SK-N-MC (cell line): ENCODE data around the gene AMZ1.

Experiments
- DNase-seq: peaks from one replicate; pipeline ENCODE4 v3.0.0-alpha.2; 2011; ENCODE audit warnings: low read depth, low spot score
- H3K27ac ChIP-seq: fragments of 200-600 bp; sonication (generic); 2 replicates; pipeline ENCODE4 v1.5.1; 2016; ENCODE audit warnings: mixed run types
- H3K36me3 ChIP-seq: fragments of 200-600 bp; sonication (generic); 2 replicates; pipeline ENCODE4 v1.6.1; 2017; ENCODE audit warnings: antibody characterized with exemption, low read length, mixed read lengths; ENCODE audit not compliant: insufficient read depth
- H3K4me3 ChIP-seq: fragments of 200-600 bp; sonication (generic); 2 replicates; pipeline ENCODE4 v1.5.1; 2016
- H3K9ac ChIP-seq: fragments of 200-600 bp; sonication (generic); 2 replicates; pipeline ENCODE4 v1.8.0; 2017; ENCODE audit warnings: mixed run types, mixed read lengths; ENCODE audit not compliant: insufficient read length
- H3K9me3 ChIP-seq: fragments of 200-600 bp; sonication (generic); 2 replicates; pipeline ENCODE4 v1.6.1; 2017; ENCODE audit warnings: low read depth, mild to moderate bottlenecking, antibody characterized with exemption, low read length, moderate library complexity, mixed read lengths
- EZH2 ChIP-seq: fragments of 200-600 bp; sonication (generic); IDR thresholded peaks from one replicate; pipeline ENCODE4 v1.6.1; 2017; ENCODE audit warnings: antibody characterized with exemption
- FOXP2 ChIP-seq: optimal IDR thresholded peaks from 2 replicates; pipeline ENCODE3; 2011; ENCODE audit warnings: mild to moderate bottlenecking, moderate library complexity; ENCODE audit not compliant: insufficient read depth; ENCODE audit errors: extremely low read length, control extremely low read depth
- POLR2AphosphoS5 ChIP-seq: IDR thresholded peaks from 2 replicates; pipeline ENCODE4 v1.6.1; 2012; ENCODE audit warnings: mild to moderate bottlenecking, low read depth, low read length, borderline replicate concordance

The AMZ1 gene

DNA sequence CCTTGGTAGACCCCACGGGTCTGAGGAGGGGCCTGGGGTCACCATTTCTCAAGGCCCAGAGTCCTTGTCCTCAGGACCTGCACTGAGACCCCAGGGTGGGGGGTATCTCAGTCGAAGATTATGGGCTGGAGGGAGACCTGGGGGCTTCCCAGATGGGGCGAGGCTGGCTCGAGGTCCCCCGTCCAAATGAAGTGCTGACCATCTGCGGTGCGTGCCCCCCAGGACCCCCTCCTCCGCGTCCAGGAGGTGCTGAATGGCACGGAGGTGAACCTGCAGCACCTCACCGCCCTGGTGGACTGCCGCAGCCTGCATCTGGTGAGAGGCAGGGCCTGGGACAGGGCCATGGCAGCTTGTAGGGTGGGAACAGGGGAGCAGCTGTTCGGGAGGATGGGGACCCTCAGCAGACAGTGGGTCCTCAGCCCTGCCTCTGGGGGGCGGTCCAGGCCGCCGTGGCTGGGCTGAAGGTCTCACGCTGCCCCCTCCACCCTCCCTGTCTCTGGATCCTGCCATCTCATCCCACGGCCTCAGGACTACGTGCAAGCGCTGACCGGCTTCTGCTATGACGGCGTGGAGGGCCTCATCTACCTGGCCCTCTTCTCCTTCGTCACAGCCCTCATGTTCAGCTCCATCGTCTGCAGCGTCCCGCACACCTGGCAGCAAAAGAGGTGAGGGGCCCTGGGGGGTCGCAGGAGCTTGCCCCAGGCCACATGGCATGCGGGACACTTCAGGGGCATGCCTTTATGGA, 32.0 kb upstream of the AMZ1 start:
- peaks cover 4% of the 10 kb centered on the region; the same call in 1 of the 2 replicates for H3K36me3 ChIP-seq

DNA sequence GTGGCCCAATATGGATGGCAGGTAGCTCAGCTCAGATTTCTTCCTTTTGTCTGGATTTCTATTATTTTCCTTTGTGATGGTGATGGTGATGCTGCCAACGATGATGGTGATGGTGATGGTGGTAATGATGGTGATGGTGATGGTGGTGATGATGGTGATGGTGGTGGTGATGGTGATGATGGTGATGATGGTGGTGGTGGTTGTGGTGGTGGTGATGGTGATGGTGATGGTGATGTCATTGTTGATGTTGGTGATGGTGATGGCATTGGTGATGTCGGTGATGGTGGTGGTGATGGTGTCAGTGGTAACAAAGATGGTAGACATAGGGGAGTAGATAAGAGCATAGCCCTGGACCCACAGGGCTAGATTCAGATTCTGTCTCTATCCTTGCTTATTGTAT, 30.8 kb upstream of the AMZ1 start:
- no peaks in the 10 kb centered on the region for H3K9me3 ChIP-seq
- no peak for DNase-seq
- no peak overlapping the region for H3K9ac ChIP-seq
- H3K36me3 ChIP-seq = no peaks in the 10 kb centered on the region; the same call in 1 of the 2 replicates
- H3K4me3 ChIP-seq = no peak overlapping the region
- H3K27ac ChIP-seq = no peak overlapping the region
- TF ChIP-seq FOXP2 (no peak), POLR2AphosphoS5 (no peak), EZH2 (no peak)

More for the DNA sequence above, 32.0 kb upstream of the AMZ1 start:
- TF ChIP-seq EZH2 (no peak), POLR2AphosphoS5 (peak; percentile 26; the same call in 1 of the 2 replicates)
- DNase-seq = no peak
- no peaks in the 10 kb centered on the region for H3K9me3 ChIP-seq
- H3K27ac ChIP-seq = no peak overlapping the region
- no peak overlapping the region for H3K9ac ChIP-seq
- no peak overlapping the region for H3K4me3 ChIP-seq

DNA sequence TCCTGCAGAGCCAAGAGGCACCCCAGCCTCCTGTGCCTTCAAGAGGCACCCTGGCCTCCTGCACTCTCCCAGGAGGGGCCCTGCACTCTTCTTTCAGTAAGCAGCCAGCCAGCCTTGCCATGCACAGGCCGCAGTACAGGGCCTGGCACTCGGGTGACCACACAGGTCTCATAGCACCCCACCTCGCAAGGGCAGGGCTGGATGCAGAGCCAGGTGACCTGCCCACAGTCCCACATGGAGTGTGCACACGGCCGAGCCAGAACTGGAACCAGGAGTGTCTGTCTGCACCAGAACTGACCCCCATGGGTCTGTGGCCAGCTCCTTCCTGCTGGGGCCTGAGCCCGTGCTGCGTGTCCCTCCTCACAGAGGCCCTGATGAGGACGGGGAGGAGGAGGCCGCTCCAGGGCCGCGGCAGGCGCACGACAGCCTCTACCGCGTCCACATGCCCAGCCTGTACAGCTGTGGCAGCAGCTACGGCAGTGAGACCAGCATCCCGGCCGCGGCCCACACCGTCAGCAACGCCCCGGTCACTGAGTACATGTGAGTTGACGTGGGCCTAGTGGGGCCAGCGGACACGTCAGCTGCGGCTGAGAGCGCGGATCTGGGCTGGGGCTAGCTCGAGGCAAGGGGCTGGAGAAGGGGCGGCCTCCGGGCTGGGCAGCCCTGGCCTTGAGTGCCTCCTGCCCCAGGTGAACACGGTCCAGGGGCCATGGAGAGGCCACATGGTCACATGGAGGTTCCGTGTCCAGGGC, 29.9 kb upstream of the AMZ1 start:
- no peak for TF ChIP-seq EZH2
- 0 out of 2 replicates have a peak, but pooled peaks have one; percentile 18 for TF ChIP-seq POLR2AphosphoS5
- Histone ChIP-seq H3K9ac (no peak overlapping the region), H3K4me3 (no peak overlapping the region), H3K27ac (no peak overlapping the region), H3K9me3 (no peaks in the 10 kb centered on the region), H3K36me3 (no peaks in the 10 kb centered on the region; the same call in 1 of the 2 replicates)
- no peak for DNase-seq

DNA sequence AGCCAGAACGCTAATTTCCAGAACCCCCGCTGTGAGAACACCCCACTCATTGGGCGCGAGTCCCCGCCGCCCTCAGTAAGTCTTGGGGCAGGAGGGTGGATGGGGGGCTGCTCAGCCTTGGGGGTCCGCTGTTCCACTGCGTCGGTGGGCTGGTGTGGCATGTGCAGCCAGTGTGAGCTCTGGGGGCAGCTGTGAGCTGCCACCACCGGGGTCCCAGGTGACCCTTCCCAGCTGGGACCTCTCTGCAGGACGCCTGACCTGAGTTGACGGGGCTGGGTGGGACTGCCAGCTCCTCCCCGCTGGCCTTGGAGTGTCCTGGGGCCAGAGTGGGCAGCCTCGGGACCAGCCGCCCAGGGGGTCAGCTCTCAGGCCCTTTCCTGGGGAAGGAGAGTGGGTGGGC, 29.1 kb upstream of the AMZ1 start:
- no peak overlapping the region for H3K27ac ChIP-seq
- TF ChIP-seq FOXP2 (no peak), EZH2 (no peak), POLR2AphosphoS5 (no peak)
- no peaks in the 10 kb centered on the region; the same call in 1 of the 2 replicates for H3K36me3 ChIP-seq
- H3K9me3 ChIP-seq = no peaks in the 10 kb centered on the region
- DNase-seq = no peak
- no peak overlapping the region for H3K9ac ChIP-seq
- no peak overlapping the region for H3K4me3 ChIP-seq

DNA sequence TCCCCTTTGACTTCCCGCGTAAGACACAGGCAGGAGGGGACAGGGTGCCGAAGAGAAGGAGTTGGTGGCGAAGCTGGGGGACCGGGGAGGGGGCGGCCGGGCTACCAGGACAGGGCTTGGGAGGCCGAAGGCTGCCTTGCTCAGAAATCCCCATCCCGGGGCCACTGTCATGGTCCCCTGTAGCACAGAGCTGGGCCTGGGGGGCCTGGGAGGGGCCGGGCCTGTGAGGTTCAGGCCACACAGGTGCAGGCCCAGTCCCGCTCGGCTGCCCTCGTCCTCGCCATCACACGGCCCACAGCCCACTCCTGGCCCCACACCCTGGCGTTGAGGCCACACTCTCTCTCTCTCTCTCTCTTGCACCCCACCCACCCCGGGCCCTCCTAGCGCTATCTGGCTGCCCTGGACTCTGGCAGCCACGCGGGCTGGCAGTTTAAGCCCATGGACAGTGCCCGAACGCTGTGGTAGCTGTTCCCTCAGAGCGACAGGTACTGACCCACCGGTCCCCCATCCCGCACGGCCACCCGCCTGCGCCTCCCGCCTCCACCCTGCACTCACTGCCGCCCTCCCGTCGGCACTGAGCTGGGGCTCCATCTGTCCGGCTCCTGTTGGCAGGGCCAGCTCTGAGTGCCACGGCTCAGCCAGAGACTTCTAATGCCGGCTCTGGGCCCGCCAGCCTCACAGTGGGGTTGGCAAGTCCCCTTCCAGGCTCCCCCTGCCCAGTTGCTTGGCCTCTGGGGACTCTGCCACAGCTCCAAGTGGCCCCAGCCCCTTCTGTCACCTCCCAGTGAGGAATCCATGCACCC, 28.2 kb upstream of the AMZ1 start:
- Histone ChIP-seq H3K9me3 (no peaks in the 10 kb centered on the region), H3K9ac (no peak overlapping the region), H3K36me3 (no peaks in the 10 kb centered on the region; the same call in 1 of the 2 replicates), H3K27ac (0 out of 2 replicates have a peak overlapping the region, but pooled peaks have one; percentile 25), H3K4me3 (no peak overlapping the region)
- TF ChIP-seq POLR2AphosphoS5 = no peak
- TF ChIP-seq FOXP2 = no peak
- TF ChIP-seq EZH2 = no peak
- DNase-seq = no peak

DNA sequence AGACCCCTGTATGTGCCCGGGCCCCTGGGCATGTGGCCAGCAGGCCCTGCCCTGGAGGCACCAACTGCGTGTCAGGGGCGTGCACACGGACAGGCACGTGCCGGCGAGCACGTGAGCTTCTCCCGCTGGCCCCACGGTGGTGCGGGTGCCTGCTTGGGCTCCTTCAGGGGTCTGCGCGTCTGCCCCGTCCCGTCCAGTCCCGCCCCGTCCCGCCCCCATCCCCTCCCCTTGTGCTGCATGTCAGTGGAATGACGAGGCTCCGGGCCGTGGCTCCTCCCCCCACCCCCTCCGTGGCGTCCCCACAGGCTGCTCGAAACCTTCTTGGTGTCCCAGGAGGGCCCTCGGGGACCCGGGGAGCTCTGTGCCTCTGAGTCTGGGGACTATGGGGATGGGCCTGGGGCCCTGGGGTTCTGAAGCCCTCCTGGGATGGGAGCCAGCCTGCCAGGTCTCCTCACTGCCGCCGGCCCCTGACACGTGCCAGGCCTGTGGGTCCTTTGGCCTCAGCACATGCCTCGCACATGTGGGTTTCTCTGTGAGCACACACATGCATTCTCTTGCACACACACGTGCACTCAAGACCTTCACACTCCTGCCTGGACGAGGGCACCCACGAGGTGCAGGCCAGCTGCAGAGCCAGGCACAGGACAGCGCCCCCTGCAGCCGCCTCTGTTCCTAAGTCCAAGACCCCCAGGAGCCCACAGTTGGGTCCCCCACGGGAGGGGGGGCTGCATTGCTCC, 27.5 kb upstream of the AMZ1 start:
- no peak overlapping the region for H3K9ac ChIP-seq
- H3K4me3 ChIP-seq = no peak overlapping the region
- H3K27ac ChIP-seq = 0 out of 2 replicates have a peak overlapping the region, but pooled peaks have one; percentile 25
- no peaks in the 10 kb centered on the region; the same call in 1 of the 2 replicates for H3K36me3 ChIP-seq
- no peak for DNase-seq
- no peaks in the 10 kb centered on the region for H3K9me3 ChIP-seq
- TF ChIP-seq FOXP2 = no peak
- TF ChIP-seq EZH2 = no peak
- TF ChIP-seq POLR2AphosphoS5 = no peak

DNA sequence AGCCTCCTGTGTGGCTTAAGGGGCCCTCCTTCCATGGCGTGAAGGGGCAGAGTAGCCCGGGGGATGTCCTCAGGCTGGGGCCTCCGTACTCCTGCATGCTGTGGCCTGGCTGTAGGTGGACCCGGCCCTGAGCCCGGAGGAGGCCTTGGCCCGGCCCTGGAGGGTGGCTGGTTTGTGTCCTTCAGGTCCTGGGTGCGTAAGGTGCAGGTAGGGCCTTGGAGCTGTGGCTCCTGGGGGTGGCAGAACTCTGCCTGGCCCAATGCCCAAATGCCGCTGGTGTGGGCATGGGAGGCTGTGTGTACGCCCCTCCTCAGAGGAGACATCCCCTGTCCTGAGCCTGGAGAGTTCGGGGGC, 26.9 kb upstream of the AMZ1 start:
- Histone ChIP-seq H3K9ac (no peak overlapping the region), H3K36me3 (no peaks in the 10 kb centered on the region; the same call in 1 of the 2 replicates), H3K9me3 (no peaks in the 10 kb centered on the region), H3K27ac (no peak overlapping the region), H3K4me3 (no peak overlapping the region)
- DNase-seq = no peak
- TF ChIP-seq POLR2AphosphoS5 (no peak), FOXP2 (no peak), EZH2 (no peak)
